NCI-H510A (cell line): Measurements from ENCODE around the gene CRYBB1.

ENCODE experiments used
- DNase-seq: peaks from one replicate; lab custom pipeline; 2025; lab: John Stamatoyannopoulos, UW

Gene CRYBB1

DNA sequence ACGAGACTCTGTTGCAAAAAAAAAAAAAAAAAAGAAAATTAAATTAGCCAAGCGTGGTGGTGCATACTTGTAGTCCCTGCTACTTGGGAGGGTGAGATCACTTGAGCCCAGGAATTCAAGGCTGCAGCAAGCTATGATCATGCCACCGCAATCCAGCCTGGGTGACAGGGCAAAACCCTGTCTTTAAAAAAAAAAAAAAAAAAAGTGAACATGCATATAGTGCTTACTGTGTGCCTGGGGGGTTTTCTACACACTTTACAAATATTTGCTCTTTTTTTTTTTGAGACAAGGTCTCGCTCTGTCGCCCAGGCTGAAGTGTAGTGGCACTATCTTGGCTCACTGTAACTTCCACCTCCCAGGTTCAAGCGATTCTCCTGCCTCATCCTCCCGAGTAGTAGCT lies 40.7 kb downstream of the CRYBB1 start:
- no peak for DNase-seq

DNA sequence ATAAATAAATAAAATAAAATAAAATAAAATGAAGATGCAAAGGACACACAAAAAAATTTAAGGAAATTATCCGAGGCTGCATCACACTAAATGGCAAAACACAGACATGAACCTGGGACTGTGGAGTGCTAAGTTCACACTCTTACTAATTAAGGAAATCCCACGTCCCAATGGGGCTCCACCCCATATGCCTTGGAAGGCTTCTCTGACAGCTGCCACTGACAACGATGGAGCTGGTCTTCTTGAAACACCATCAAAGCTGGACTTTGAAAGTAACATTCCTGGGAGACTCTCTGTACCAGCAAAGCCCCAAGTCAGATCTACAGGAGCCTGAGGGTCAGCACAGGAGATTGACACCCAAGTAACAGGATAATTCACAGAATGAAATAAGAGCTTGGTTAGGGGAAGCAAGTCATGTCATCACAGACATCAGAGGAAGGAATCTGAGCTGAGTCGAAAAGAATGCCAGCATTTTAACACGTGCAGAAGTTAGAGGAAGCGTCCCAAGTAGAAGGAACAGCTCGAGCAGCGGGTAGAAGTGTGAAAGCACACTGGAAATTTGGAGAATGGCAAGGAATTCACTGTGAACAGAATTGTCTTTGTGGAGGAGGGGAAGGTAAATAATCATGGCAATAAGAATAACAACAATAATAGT lies 41.7 kb downstream of the CRYBB1 start:
- no peak for DNase-seq

DNA sequence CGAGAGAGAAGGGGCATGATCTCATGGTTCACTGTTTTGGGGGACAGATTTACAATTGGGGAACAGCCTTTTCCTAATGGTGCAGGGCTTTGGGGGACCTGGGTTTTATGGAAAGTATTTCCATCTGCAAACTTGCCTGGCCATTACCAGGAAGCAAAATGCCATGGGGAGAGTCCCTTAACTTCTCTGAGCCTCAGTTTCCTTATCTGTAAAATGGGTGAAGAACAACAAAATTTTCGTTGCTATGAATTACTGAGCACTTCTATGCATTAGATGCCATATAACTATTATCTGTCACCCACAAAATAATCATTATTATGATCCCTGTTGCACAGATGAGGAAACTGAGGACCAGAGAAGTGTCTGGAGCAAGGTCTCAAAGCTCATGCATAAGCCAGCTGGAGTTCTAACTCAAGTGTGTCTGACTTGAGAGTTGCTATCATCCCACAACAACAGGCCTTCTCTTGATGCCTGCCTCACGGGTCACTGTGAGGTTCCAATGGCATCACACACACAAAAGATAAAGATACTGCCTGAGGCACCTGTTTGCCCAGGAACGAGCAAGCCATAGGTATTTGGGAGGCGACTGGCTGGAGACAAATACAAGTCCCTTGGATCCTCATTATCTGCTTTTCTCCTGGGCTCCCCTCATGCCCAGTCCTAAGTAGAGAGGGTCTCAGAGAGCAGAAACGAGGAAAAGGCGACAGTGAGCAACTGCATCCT lies 43.7 kb downstream of the CRYBB1 start:
- no peak for DNase-seq

DNA sequence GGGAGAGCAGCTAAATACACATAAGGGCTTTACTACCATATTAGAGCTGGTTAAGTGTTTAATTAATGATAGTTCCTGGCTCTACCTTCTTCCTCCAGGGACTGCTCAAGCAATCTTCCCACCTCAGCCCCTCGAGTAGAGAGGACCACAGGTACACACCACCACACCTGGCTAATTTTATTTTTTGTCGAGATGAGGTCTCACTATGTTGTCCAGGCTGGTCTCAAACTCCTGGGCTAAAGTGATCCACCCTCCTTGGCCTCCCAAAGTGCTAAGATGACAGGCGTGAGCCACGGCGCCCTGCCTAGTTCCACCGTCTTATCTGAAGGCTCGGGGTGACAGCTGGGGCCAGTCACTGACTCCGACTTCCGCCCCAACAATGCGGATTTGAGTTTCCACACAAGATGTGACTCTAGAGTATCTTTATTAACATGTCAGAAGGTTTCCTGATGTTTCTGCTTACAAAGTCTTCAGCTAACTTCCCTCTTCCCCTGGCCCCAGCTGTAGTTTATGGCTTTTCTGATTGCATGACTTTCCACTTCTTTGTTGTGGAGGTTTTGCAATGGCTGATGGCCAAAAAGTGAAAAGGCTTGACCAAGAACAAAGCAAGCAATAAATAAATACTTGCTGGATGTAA lies 44.7 kb downstream of the CRYBB1 start:
- DNase-seq, result no peak

DNA sequence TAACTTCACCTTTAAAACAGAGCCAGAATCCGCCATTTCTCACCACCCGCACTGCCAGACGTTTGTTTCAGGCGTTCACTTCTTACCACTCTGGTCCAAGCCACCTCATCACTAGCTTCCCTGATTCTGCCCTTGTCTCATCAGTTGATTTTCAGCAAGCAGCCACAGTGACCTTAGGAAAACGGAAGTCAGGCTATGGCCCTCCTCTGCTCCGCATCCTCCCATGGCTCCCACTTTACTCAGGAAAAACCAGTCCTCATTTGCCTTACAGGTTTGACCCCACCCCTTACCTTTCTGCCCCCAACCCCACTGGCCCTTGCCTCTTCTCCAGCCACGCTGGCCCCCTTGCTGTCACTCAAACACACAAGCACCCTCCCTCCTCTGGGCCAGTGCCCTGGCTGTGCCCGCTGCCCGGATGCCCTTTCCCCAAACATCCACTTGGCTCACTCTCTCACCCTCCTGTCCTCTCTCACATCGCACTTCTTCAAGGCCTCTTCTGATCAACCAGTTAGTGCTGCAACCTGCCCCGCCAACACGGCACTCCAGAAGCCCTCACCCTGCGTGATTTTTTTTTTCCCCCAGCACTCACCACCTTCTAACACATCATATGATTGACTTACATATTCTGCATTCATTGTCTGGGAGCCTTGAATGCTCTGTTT lies 46.8 kb downstream of the CRYBB1 start:
- DNase-seq, result no peak

DNA sequence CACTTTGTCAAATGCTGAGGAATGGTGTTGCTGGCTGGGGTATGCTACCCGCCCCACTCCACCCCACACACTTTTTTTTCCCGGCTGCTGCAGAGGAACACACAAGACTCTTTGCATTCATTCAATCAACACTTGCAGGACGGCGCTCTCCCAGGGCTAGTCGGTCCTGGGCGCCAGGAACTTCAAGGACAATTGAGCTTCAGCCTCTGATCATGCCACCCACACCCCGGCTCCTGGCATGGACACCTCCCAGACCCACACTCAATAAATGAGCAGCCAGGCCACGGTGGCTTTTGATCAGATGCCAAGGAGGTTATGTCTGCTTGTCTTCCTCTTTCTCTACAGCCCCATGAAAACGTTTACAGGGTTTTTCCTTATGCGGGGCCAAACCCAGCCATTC lies 47.7 kb downstream of the CRYBB1 start:
- no peak for DNase-seq

DNA sequence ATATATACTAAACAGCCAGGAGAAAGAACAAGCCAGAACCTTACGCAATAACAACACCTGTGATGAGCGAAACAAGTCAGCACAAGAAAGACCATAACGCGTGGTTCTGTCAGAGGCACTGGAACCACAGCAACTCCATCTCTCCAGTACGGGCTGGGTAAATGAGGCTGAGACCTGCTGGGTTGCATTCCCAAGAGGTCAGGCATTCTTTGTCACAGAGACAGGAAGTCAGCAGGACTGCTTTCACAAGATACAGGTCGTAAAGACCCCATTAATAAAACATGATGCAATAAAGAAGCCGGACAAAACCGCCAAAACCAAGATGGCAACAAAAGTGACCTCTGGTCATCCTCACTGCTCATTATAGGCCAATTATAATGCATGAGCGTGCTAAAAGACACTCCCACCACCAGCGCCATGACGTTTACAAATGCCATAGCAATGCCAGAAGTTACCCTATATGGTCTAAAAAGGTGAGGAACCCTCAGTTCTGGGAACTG lies 49.6 kb downstream of the CRYBB1 start:
- no peak for DNase-seq

DNA sequence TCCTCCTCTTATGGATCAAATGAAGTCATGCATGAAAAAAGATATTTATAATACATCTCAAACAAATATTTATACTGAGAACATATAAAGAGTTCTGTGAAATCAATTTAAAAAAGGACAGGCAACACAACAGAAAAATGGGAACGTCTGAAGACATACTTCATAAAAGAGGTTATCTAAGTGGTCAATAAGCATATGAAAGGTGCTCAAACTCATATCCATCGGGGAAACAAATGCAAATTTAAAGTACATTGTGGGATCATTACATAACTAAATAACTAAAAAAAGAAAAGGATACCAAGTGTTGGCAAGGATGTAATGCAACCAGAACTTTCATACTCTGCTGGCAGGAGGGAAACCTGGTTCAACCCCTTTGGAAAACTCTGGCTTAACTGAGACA lies 50.2 kb downstream of the CRYBB1 start:
- no peak for DNase-seq

DNA sequence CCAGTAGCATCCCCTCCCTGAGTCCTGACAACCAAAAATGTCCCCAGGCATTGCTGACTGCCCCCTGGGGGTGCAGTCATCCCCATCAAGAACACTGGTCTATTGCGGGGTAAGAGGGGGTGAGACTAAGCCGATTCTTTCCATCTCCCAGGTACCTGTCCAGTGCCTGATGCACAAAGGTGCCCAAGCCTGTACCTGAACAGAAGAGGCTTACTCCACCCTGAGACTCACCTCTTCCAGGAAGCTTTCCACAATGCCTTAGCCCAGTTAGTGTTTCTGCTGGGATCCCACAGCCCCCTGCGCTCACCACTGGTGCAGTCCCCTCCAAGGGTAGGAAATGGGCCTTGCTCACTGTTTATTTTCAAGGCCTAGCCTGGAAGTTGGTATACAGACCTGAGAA lies 50.8 kb downstream of the CRYBB1 start:
- DNase-seq, result no peak

DNA sequence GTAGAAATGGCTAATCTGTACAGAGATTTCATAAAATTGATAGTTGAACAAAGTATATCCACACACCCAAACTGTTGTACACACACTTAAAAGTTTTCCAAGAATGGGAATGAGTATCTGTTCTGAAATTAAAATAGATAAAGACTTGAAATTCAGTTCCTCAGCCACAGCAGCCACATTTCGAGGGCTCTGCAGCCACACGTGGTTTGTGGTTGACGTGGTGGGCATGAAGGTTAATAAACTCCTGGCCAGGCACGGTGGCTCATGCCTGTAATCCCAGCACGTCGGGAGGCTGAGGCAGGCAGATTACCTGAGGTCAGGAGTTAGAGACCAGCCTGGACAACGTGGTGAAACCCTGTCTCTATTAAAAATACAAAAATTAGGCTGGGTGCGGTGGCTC lies 51.9 kb downstream of the CRYBB1 start:
- no peak for DNase-seq

DNA sequence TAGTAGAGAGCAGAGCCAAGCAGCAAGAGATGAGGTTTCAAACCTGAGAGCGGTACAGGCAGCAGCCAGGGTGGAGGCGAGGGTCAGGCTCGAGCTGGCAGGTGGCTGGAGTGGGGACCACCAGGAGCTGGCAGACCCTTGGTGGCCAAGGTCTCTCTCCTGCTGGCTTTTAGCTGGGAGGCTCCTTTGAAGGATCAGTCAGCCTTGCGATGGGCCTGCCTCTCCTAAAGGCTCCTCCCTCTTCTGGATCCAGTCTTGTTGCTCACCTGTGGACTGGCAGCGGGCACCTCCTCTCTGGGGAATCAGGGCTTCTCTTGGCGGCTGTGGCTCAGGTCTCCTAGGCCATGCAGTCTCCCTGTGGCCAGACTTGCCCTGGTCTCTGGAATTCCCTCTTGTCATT lies 52.6 kb downstream of the CRYBB1 start:
- DNase-seq, result no peak

DNA sequence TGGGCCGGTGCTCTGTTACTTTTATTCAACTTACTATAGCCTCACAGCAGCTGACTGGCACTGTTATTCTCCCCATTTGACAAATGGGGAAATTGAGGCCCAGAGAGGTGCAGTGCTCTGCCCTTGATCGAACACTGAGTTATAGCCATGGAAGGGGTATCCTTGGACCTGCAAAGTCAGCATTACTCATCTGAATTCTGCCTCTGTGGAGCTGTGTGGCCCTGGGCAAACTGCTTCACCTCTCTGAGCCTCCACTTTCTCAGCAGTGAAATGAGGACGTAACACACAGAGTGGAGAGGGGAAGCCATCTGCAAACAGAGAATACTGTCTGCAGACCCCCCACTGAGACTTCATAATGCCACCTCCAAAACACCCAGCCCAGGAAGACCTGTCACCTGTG lies 53.2 kb downstream of the CRYBB1 start:
- no peak for DNase-seq

DNA sequence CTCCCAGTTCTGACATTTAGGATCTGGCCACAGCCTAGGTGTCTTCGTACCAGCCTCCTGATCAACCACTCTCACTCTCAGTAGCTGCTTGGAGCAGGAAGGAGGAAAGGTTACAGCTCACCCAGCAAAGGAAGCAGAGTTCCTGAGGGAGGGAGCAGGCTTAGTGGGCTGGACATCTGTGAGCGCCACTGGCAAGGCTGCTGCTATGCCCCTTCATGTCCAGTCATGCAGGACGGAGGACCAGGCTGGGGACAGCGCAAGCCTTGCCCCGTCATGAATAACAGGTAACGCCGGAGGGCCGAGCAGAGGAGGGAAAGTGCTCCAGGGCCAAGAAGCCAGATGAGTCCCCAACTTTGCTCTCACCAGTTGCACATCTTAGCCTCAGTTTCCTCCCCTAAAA lies 53.6 kb downstream of the CRYBB1 start:
- DNase-seq, result no peak

DNA sequence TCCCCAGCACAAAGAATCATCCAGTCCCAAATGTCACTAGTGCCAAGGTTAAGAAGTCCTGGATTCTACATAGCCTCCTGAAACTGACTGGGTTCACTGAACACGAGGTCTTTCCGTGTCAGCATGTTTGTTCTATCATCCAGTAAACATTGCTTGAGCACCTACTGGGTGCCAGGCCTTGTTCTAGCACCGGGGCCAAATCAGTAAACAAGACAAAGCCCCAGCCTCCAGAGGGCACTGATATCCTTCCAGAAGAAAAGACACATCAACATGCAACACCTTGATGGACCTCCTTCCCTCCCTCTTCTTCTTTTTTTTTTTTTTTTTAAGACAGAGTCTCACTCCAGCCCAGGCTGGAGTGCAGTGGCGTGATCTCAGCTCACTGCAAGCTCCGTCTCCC lies 54.8 kb downstream of the CRYBB1 start:
- DNase-seq, result no peak

DNA sequence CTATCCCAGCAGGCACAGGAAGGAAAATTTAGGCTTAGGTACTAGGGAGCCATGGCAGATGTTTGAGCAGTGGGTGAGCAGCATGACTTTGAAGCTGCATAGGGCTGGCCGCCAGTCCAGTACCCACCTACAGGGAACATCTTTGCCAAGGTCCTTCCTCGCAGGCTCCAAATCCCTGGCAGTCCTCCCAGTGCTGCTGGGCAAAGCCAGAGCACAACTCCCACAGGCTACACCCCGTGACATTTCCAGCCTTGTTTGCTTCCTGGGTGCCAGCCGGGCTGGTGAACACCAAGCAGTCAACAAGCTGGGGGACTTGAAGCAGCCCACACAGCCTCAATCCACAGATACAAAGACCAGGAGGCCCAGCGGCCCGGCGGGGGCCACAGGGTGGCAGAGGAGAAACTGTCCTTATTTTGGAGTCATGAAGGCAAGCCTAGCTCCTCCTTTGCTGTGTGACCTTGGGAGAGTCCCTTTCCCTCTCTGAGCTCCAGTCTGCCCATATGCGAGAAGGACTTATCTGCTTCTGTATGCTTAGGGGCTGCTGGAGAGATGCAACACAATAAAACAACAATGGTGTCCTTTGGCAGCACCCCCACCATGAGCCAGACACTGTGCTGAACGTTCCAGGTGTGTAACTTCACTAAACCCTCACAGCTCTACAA lies 55.9 kb downstream of the CRYBB1 start:
- DNase-seq, result no peak

DNA sequence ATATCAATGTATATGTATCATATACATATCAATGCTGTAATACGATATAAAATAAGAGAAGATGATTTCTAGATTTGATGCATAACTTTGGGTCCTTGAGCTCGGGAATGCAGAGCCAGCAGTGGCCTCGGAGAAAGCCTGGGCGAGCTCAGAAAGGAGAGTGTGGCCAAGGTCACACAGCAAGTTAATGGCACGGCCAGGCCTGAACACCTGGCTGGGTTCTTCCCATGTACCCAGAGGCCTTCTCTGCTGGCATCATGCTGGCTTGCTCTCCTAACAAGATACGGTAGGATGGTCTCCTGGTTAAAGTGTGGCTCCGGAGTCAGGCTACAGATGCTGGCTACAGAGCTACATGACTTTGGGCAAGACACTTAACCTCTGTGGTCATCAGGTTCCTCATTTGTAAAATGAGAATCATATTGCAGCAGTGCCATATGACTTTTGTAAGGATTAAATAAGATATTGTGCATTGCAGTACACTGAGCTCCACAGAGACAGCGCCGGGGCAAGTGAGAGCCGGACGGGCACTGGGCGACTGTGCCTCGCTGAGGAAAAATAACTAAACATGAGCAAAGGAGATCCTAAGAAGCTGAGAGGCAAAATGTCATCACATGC lies 57.8 kb downstream of the CRYBB1 start:
- DNase-seq, result no peak

DNA sequence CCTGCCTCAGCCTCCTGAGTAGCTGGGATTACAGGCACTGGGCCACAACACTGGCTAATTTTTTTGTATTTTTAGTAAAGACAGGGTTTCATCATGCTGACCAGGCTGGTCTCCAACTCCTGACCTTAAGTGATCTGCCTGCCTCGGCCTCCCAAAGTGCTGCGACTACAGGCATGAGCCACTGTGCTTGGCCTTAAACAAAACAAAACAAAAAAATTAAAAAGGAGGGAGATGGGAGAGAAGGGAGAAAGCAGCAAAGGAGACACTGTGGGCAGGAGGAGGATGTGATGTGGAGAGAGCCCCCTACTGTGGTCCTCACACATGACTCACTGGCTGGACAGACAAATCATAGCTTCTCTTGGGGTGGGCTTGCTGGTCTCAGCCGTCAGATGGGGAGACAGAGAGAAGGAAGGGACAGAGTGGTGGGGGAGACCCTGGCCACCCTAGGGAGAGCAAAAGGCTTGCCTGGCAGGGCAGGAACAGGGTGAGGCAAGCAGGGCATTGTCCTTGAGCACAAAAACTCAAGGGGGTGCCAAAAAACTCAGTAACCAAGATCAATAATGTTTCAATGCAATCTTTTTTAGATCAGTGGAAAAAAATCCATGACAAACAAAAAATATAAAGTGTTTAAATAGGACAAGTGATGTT lies 59.5 kb downstream of the CRYBB1 start:
- DNase-seq, result no peak

DNA sequence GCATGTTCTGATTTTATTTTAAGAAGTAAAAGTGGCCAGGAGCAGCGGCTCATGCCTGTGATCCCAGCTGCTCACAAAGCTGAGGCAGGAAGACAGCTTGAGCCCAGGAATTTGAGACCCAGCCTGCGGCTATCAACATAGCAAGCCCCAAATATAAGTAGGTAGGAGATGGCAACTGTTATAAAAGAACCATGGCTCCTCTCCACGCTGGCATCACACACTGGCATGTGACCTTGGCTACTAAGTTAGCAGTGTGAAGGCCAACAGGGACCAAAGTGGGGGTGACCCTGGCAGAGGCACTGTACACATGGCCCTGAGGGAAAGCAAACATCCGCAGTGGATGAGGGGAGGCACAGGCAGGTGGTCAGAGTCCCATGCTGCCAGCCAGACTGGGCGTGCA lies 60.9 kb downstream of the CRYBB1 start:
- DNase-seq, result no peak

DNA sequence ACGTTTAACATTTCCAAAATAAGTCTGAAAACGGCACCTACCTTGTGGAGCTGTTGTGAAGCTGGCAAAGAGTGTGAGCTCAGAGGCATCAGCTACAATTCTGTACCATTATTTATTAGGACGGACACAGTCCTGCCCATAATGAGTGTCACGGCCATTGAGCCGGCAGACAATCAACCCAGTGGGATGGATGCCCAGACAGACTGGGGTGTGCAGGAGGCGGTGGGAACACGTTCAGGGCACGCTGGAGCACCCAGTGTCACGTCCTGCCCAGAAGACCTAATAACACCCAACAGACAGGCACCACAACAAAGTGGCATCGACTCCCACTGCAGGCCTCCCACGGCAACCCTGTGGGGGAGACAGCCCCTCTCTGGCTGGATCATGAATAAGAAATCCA lies 62.3 kb downstream of the CRYBB1 start:
- DNase-seq, result no peak

DNA sequence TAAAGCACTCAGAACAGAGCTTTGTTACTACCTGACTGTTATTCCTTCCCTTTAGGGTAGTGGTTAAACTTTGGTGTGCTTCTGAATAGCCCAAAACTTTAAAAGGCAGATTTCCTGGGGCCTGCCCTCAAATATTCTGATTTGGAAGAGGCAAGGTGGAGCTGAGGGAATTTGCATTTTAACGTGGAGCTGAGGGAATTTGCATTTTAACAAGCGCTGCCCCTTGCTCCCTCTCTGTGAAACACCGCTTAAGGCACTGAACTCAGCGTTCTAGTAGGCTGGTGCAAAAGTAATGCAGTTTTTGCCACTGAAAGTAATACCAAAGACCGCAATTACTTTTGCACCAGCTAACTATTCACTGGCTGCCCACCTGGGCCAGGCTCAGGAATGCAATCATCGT lies 62.9 kb downstream of the CRYBB1 start:
- DNase-seq, result no peak

DNA sequence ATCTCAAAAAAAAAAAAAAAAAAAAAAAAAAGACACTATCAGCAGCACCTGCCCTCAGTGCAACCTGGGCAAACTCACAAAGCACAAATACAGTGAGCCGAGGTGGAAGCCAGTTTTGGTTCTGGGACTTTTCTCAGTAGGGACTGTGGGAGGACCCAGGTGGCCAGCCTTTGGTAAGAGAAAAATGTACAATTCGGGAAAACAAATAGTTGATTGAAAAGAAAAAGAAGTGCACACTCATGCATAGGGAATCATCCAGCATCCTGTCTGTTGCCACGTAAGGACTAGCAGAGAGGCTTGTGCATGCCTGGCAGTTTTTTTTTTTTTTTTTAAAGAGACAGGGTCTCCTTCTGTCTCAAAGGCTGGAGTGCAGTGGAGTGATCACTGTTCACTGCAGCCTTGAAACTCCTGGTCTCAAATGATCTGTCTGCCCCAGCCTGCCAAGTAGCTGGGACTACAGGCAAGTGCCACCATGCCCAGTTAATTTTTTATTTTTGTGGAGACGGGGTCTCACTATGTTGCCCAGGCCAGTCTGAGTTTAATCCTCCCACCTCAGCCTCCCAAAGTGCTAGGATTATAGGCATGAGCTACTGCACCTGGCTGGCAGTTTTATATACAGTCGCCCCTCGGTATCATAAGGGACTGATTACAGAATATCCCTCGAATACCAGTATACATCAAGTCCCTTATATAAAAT lies 64.6 kb downstream of the CRYBB1 start:
- no peak for DNase-seq
